Measurements from ENCODE around the gene MASTL.

Gene MASTL

DNA sequence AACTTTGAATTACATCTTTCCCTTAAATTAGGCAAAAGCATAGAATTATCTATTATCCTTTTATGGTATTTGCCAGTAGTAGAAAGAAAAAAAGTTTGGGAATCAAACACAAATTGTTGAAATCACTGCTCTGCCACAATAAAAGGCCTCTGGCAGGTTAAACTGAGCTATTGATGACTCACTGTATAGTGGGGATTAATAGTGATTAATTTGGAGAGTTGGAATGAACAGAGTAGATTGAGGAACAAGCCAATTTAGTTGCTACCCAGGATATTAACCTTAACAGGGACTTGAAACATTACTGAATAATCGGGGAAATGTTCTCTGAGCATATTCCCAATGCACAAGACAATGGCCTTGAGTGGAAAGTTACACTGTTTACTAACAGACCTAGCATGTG, 33.1 kb downstream of the MASTL start:
- no peak overlapping the region for H3K27ac ChIP-seq
- TF ChIP-seq CTCF (conservative IDR thresholded peaks at IDR 0.05): no peak

GRCh38 chr10:27188897-27189296, 33.7 kb downstream of the MASTL start:
- H3K27ac ChIP-seq: no peak overlapping the region
- no peak for TF ChIP-seq CTCF (conservative IDR thresholded peaks at IDR 0.05)

DNA sequence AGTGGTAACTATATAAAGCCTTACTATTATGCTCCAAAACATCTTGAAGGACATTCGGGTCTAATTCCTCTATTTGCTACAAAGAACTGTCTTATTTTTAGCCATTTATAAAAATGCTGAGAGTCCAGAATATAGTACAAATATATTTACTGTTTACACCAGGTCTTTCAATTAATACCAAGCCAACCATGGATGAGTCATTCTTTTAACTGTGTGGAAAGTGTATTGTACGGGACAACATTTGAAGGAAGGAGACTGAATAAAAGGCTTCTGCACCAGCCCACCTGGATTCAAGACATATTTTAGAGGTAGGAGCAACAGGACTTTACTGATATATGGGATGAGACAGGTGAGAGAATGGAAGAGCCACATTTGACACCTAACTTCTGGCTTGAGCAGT, 35.4 kb downstream of the MASTL start:
- no peak overlapping the region for H3K27ac ChIP-seq
- no peak for TF ChIP-seq CTCF (conservative IDR thresholded peaks at IDR 0.05)

GRCh38 chr10:27192284-27192683, 37.1 kb downstream of the MASTL start:
- TF ChIP-seq CTCF (conservative IDR thresholded peaks at IDR 0.05): no peak
- no peak overlapping the region for H3K27ac ChIP-seq

- no peak for TF ChIP-seq CTCF (conservative IDR thresholded peaks at IDR 0.05)
These were observed 42.9 kb downstream of the MASTL start for GRCh38 chr10:27197980-27198620.

DNA sequence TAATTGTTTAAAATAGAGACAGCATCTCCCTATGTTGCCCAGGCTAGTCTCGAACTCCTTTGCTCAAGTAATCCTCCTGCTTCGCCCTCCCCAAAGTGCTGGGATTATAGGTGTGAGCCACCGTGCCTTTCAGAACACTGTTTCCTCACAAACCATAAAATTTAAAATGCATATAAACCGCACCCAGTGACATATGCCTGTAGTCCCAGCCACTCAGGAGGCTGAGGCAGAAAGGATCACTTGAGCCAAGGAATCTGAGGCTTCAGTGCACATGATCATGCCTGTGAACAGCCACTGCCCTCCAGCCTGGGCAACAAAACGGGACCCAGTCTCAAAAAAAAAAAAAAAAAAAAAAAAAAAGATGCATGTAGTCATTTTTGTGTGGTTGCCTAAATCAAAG, 48.7 kb downstream of the MASTL start:
- TF ChIP-seq CTCF (conservative IDR thresholded peaks at IDR 0.05): no peak
- no peak overlapping the region for H3K27ac ChIP-seq

More at GRCh38 chr10:27197980-27198620, 42.9 kb downstream of the MASTL start:
- no peak overlapping the region; the same call in 1 of the 2 replicates for H3K27ac ChIP-seq

GRCh38 chr10:27207350-27207749, 52.2 kb downstream of the MASTL start:
- H3K27ac ChIP-seq: no peak overlapping the region
- no peak for TF ChIP-seq CTCF (conservative IDR thresholded peaks at IDR 0.05)
